Prostate gland (tissue), 2 donors: ENCODE data around the gene KCNAB1.
A peak's percentile ranks its signal among the peaks of the same experiment; 100 is the strongest.

Source experiments
- POLR2A ChIP-seq: fragments of 450-650 bp; IDR thresholded peaks from one replicate; pipeline ENCODE4 v1.6.1; 2016; ENCODE audit warnings: antibody characterized with exemption, mild to moderate bottlenecking
- POLR2AphosphoS5 ChIP-seq: sonication (generic); formaldehyde crosslinking; IDR thresholded peaks from one replicate; pipeline ENCODE4 v1.6.1; 2017; ENCODE audit warnings: antibody characterized with exemption
- TF ChIP-seq, protein P1 (sequence below), 4 experiments: fragments of 200-600 bp in 2 of 4; fragments of 450-650 bp in 2 of 4; sonication (generic) in 2 of 4; IDR thresholded peaks; 1 replicate in 3 of 4; 2 replicates in 1 of 4; pipeline ENCODE4 v1.5.1; 2016 to 2019; ENCODE audit warnings: antibody characterized with exemption in 4 of 4, mild to moderate bottlenecking in 2 of 4, moderate library complexity in 2 of 4

GRCh38 chr3:156151824-156152428 is 31.5 kb downstream of the KCNAB1 start:
- TF ChIP-seq, protein P1, sequence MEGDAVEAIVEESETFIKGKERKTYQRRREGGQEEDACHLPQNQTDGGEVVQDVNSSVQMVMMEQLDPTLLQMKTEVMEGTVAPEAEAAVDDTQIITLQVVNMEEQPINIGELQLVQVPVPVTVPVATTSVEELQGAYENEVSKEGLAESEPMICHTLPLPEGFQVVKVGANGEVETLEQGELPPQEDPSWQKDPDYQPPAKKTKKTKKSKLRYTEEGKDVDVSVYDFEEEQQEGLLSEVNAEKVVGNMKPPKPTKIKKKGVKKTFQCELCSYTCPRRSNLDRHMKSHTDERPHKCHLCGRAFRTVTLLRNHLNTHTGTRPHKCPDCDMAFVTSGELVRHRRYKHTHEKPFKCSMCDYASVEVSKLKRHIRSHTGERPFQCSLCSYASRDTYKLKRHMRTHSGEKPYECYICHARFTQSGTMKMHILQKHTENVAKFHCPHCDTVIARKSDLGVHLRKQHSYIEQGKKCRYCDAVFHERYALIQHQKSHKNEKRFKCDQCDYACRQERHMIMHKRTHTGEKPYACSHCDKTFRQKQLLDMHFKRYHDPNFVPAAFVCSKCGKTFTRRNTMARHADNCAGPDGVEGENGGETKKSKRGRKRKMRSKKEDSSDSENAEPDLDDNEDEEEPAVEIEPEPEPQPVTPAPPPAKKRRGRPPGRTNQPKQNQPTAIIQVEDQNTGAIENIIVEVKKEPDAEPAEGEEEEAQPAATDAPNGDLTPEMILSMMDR (IDR thresholded peaks at IDR 0.05) = peak; percentile 24 to 72 (median 60)
- no peak for TF ChIP-seq POLR2A
- no peak for TF ChIP-seq POLR2AphosphoS5
